A172 (cell line): Measurements from ENCODE around the gene PTPN22. TPM values are rescaled to one million over a fixed set of nuclear protein-coding genes. Genes with fewer than 3 reads are reported as not detected.

Source experiments
- DNase-seq: peaks from one replicate; pipeline ENCODE4 v3.0.0-alpha.2; 2015; ENCODE audit warnings: low spot score
- total RNA-seq: library from RNA; depleted of rRNA; stranded (reverse); fragments of >200 nt; shearing (Covaris generic); gene quantifications from 2 replicates; pipeline ENCODE4 v1.2.3, GENCODE V29; 2014

PTPN22 gene
- total RNA-seq, 1 experiment from 2014 or later: 0.29 TPM

GRCh38 chr1:113802367-113803007 lies 69.0 kb downstream of the PTPN22 start:
- no peak for DNase-seq

GRCh38 chr1:113800487-113800886 lies 71.0 kb downstream of the PTPN22 start:
- no peak for DNase-seq

GRCh38 chr1:113797472-113797871 lies 74.0 kb downstream of the PTPN22 start:
- no peak for DNase-seq

- no peak for DNase-seq
Observed at GRCh38 chr1:113793878-113794834, 77.4 kb downstream of the PTPN22 start.

GRCh38 chr1:113792986-113793385 lies 78.5 kb downstream of the PTPN22 start:
- peak; percentile 34 for DNase-seq

- DNase-seq: no peak
Observed at GRCh38 chr1:113792471-113792870, 79.0 kb downstream of the PTPN22 start.

- DNase-seq: no peak
Observed at GRCh38 chr1:113788802-113789201, 82.7 kb downstream of the PTPN22 start.

- DNase-seq: no peak
Observed at GRCh38 chr1:113787663-113788062, 83.8 kb downstream of the PTPN22 start.

GRCh38 chr1:113786069-113786468 lies 85.4 kb downstream of the PTPN22 start:
- DNase-seq: no peak

GRCh38 chr1:113784104-113784779 lies 87.3 kb downstream of the PTPN22 start:
- DNase-seq: no peak

GRCh38 chr1:113783254-113784103 lies 88.0 kb downstream of the PTPN22 start:
- DNase-seq: no peak

- no peak for DNase-seq
Observed at GRCh38 chr1:113782406-113782805, 89.1 kb downstream of the PTPN22 start.

- no peak for DNase-seq
Observed at GRCh38 chr1:113780374-113781146, 91.0 kb downstream of the PTPN22 start.

- DNase-seq: no peak
Observed at GRCh38 chr1:113779542-113779941, 92.0 kb downstream of the PTPN22 start.

- DNase-seq: no peak
Observed at GRCh38 chr1:113777561-113777960, 94.0 kb downstream of the PTPN22 start.

GRCh38 chr1:113770031-113770430 lies 101.5 kb downstream of the PTPN22 start:
- DNase-seq: no peak

- no peak for DNase-seq
Observed at GRCh38 chr1:113769601-113769970, 101.9 kb downstream of the PTPN22 start.

- DNase-seq: no peak
Observed at GRCh38 chr1:113768916-113769600, 102.5 kb downstream of the PTPN22 start.

- DNase-seq: no peak
Observed at GRCh38 chr1:113765306-113766230, 105.9 kb downstream of the PTPN22 start.
